Measurements from ENCODE around the gene CCDC28A.
"Not testable (repeated sequence)": the region's sequence is repeated elsewhere in the genome, so short reads cannot be mapped to it uniquely, and the experiment has no call there.

The CCDC28A gene

GRCh38 chr6:138728662-138729061, 44.9 kb upstream of the CCDC28A start:
- Histone ChIP-seq H3K27me3 (replicated peaks; ENCODE audit: control insufficient read depth, insufficient read depth, low read length) (no peaks in the 10 kb centered on the region), H3K4me3 (replicated peaks; ENCODE audit: low read depth, low read length) (no peak overlapping the region), H3K36me3 (ENCODE audit: control insufficient read depth, insufficient read depth, low read length) (no peaks in the 10 kb centered on the region)
- no peak for DNase-seq (ENCODE audit: extremely low read depth, insufficient read length)
- TF ChIP-seq CTCF (IDR thresholded peaks at IDR 0.05; ENCODE audit: insufficient read depth, low read length, poor library complexity, severe bottlenecking), result no peak

DNA sequence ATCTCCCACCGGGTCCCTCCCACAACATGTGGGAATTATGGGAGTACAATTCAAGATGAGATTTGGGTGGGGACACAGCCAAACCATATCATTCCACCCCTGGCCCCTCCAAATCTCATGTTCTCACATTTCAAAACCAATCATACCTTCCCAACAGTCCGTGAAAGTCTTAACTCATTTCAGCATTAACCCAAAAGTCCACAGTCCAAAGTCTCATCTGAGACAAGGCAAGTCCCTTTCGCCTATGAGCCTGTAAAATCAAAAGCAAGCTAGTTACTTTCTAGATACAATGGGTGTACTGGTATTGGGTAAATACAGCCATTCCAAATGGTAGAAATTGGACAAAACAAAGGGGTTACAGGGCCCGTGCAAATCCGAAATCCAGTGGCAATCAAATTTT, 43.5 kb upstream of the CCDC28A start:
- not testable (repeated sequence) for H3K4me3 ChIP-seq (replicated peaks; ENCODE audit: low read depth, low read length); H3K27me3 ChIP-seq (replicated peaks; ENCODE audit: control insufficient read depth, insufficient read depth, low read length); DNase-seq (ENCODE audit: extremely low read depth, insufficient read length); H3K36me3 ChIP-seq (ENCODE audit: control insufficient read depth, insufficient read depth, low read length)

- no peak for DNase-seq (ENCODE audit: extremely low read depth, insufficient read length)
- no peaks in the 10 kb centered on the region for H3K27me3 ChIP-seq (replicated peaks; ENCODE audit: control insufficient read depth, insufficient read depth, low read length)
- H3K36me3 ChIP-seq (ENCODE audit: control insufficient read depth, insufficient read depth, low read length), result no peaks in the 10 kb centered on the region
- H3K4me3 ChIP-seq (replicated peaks; ENCODE audit: low read depth, low read length), result no peak overlapping the region
- no peak for TF ChIP-seq CTCF (IDR thresholded peaks at IDR 0.05; ENCODE audit: insufficient read depth, low read length, poor library complexity, severe bottlenecking)
Measured at GRCh38 chr6:138734585-138734984, 39.0 kb upstream of the CCDC28A start.

- DNase-seq (ENCODE audit: extremely low read depth, insufficient read length), result no peak
- H3K4me3 ChIP-seq (replicated peaks; ENCODE audit: low read depth, low read length), result no peak overlapping the region
- H3K27me3 ChIP-seq (replicated peaks; ENCODE audit: control insufficient read depth, insufficient read depth, low read length), result no peaks in the 10 kb centered on the region
- TF ChIP-seq CTCF (IDR thresholded peaks at IDR 0.05; ENCODE audit: insufficient read depth, low read length, poor library complexity, severe bottlenecking), result no peak
- H3K36me3 ChIP-seq (ENCODE audit: control insufficient read depth, insufficient read depth, low read length), result no peaks in the 10 kb centered on the region
Measured at GRCh38 chr6:138736640-138737039, 36.9 kb upstream of the CCDC28A start.

DNA sequence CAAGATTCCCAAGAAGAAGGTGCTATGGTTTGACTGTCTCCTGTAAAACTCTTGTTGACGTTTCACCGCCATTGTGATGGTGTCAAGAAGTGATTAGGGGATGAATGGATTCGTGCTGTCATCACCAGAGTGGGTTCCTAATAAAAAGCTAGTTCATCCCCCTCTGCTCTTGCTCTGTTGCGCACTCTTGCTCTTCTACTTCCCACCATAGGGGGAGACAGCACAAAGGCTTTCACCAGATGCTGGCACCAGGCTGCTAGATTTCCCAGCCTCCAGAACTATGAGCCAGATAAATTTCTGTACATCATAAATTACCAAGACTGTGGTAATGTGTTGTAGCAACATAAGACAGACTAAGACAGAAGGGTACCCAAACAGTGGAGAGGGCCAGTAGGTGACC, 21.6 kb upstream of the CCDC28A start:
- H3K27me3 ChIP-seq (replicated peaks; ENCODE audit: control insufficient read depth, insufficient read depth, low read length), result no peaks in the 10 kb centered on the region
- peak; percentile 4 for TF ChIP-seq CTCF (IDR thresholded peaks at IDR 0.05; ENCODE audit: insufficient read depth, low read length, poor library complexity, severe bottlenecking)

DNA sequence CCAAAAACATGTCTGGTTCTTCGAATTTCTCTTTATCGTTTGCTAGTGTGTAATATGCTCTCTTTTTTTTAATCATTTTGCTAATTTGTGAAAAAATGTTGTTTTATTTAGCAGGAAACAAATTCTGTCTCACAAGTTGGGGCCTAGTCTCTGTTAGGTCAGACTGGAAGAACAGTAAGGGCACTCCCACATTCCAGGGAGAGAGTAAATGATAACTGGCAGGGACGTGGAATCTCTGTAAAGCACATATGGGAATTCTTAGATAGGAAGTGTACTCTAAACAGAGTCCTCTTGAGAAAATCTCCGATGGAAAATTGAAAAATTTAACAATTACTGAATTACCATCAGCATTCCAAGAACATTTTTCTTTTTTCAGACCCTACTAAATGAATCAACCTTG, 16.4 kb upstream of the CCDC28A start:
- no peak overlapping the region for H3K4me3 ChIP-seq (replicated peaks; ENCODE audit: low read depth, low read length)
- TF ChIP-seq CTCF (IDR thresholded peaks at IDR 0.05; ENCODE audit: insufficient read depth, low read length, poor library complexity, severe bottlenecking), result no peak
- no peaks in the 10 kb centered on the region for H3K27me3 ChIP-seq (replicated peaks; ENCODE audit: control insufficient read depth, insufficient read depth, low read length)
- H3K36me3 ChIP-seq (ENCODE audit: control insufficient read depth, insufficient read depth, low read length), result no peaks in the 10 kb centered on the region
- DNase-seq (ENCODE audit: extremely low read depth, insufficient read length), result no peak

More for the DNA sequence above, 21.6 kb upstream of the CCDC28A start:
- Histone ChIP-seq H3K36me3 (ENCODE audit: control insufficient read depth, insufficient read depth, low read length) (no peaks in the 10 kb centered on the region), H3K4me3 (replicated peaks; ENCODE audit: low read depth, low read length) (no peak overlapping the region)
- DNase-seq (ENCODE audit: extremely low read depth, insufficient read length), result no peak
